ENCODE results near the gene DNASE1.

The DNASE1 gene

DNA sequence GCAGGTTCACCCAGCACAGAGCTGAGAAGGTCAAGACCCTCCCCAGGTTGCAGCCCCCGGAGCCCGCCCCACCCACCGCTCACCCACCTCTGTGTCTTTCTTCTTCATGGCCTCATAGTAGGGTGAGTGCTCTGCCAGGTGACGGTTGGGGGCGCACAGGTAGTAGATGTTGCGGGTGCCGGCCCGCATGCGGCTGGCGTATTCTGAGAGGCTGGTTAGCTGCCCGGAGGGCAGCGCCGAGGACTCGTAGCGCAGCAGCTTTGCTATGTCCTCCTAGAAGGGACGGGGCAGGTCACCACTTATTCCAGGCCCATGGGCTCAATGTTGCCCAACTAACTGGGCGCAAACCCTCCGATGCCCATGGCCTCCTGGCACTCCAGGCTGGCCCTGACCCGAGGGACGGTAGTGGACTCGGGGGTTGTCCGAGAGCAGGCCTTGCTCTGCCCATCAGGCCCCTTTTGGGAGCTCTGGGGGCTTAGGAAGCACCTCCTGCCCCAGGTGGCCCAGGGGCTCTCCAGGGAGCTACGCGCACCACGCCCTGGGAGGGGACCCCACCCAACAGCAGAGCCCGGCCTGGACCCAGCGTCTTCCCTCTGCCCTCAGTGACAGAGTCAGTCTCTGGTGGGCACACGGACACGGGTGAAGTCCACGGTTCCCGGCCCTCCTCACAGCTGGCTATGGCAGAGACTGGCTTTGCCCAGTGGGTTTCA, 9.9 kb downstream of the DNASE1 start:
- DNase-seq (ENCODE audit: low spot score): no peak

GRCh38 chr16:3665508-3665907, 11.0 kb downstream of the DNASE1 start:
- DNase-seq (ENCODE audit: low spot score): peak; percentile 30

DNA sequence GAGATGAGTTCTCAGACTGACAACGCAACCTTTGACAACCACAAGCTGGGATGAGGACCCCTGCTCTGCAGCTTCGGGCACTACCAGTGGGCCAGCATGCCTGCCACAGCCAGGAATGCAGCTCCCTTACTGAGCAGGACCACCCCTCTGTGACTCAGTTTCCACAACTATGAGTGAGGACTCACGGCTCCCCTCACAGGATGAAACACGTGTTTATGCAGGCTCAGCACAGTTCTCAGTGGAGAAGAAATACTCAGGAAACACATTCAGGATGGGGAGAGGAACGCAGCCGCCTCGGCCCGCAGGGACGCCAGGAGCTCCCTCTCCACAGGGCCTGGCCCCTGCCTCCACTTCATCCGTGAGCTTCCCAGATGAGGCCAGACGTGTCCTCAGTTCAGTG, 14.1 kb downstream of the DNASE1 start:
- no peak for DNase-seq (ENCODE audit: low spot score)

DNA sequence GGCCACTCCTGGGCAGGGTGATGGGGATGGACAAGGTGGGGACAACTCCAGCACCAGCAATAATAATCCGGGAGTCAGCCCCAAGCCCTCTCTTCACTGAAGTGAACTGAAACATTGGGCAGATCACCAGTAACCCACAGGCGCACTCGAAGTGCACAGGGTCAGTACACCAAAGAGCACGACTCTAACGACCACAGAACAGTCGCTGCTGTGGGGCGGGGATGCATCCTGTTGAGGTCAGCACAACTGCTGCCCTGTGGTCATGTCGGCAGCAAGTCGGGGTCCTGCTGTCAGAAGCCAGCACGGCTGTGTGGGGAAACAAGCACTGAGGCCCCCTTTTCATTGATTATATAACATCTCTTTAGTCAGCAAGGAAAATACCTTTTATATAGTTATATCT, 14.6 kb downstream of the DNASE1 start:
- no peak for DNase-seq (ENCODE audit: low spot score)

GRCh38 chr16:3670711-3671110, 16.2 kb downstream of the DNASE1 start:
- DNase-seq (ENCODE audit: low spot score): no peak

DNA sequence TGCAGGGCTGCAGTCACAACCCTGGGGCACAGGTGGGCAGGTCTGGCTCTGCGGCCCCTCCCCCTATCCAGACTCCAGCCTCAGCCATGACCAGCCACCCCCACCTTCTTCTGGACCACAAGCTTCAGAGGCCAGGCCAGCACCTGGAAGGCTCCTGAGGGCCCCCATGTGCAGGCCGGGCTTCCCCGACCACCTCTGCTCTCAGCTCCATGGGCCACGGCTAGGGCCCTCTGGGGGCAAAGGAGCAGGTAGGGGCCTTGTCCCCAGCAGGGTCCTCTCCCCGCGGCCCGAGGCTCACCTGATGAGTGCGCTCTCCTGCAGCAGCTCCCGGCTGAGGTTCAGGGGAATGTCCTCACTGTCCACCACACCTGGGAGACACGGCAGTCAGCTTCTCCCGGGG, 16.9 kb downstream of the DNASE1 start:
- no peak for DNase-seq (ENCODE audit: low spot score)

DNA sequence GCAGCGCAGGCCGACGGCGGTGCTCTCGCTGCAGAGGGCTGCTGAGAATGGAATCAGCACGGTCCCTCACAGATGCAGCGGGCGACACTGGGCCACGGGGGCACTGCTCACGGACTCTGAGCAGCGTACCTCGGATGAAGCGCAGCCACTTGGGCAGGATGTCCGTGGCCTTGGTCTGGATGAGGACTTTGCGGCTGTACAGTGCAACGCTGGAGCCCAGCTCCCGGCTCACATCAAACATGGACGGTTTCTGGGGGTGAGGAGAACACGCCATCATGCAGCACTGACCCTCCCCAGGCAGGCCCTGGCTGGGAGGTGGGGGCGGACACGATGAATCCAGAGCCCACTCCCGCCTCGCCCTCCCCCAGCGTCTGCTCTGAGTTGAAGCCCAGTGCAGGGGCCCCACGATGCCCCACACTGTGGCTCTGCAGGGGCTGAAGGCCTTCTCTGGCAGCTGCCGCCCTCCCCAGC, 18.1 kb downstream of the DNASE1 start:
- no peak for DNase-seq (ENCODE audit: low spot score)

GRCh38 chr16:3673201-3673600, 18.7 kb downstream of the DNASE1 start:
- DNase-seq (ENCODE audit: low spot score): no peak

GRCh38 chr16:3673676-3674377, 19.3 kb downstream of the DNASE1 start:
- no peak for DNase-seq (ENCODE audit: low spot score)

DNA sequence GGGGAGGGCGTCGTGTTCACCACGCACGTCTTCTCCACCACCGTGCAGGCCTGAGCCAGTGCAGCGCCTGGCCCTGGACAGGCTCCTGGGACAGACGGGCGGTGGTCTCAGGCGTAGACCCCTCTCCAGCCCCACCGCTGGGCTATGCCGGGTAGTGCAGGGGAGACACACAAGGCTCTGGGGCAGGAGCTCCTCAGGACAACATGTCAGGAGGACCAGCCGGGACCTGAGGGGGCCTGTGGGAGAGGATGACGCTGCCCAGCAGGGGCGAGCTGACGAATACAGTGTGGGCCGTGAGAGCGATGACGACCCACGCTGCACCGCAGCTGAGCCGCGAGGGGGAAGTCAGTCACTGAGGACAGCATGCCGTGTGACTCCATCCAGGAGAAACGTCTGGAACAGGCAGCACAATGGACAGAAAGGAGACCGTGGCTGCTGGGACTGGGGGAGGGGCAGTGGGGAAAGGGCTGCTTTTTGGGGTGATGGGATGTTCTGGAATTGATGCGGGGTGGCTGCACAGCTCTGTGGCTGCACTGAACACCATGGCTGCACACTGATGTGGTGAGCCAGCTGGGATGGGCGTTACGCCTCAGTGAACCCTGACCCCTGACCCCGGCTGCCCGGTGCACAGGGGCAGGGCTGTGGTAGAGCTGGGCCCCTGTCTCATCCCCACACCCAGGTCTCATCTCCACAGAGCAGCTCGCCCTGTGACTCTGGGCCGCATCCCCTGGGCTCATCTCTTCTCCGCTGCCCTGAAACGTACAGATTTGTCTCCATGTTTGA, 20.2 kb downstream of the DNASE1 start:
- no peak for DNase-seq (ENCODE audit: low spot score)

GRCh38 chr16:3675601-3676130, 21.2 kb downstream of the DNASE1 start:
- DNase-seq (ENCODE audit: low spot score): no peak

DNA sequence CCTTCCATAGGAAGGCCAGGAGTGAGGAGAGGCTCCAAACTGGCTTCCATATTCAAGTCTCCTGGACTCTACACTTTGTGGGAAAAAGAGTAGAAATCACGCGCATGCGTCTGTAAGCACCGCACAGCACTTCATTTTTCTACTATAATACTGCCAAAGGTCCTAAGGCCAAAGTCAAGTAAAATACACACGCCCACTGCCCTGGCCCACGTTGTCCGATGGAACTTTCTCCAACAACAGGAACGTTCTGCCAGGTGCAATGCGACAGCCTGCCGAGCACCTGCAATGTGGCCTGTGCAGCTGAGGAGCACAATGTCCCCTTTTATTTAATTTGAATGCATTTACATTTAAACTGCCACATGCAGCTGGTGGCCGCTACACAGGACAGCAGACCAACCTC, 23.5 kb downstream of the DNASE1 start:
- no peak for DNase-seq (ENCODE audit: low spot score)

DNA sequence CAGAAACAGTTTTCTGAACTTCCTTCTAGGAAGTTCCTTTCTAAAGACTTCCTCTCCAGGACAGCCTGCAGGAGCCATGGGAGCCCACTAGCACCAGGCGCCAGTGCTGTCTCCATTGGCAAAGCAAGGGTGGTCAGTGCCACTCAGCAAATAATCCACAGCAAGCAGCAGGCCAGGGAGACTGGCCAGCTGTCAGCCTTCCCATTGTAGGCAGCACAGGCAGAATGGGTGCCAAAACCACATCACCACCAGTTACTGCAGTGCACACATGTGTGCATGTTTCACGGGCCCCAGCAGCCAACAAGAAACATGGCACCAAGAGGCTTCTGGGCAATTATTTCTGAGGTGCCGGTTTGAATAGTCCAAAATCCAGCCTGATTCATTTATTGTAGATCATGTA, 26.7 kb downstream of the DNASE1 start:
- peak; percentile 33 for DNase-seq (ENCODE audit: low spot score)

DNA sequence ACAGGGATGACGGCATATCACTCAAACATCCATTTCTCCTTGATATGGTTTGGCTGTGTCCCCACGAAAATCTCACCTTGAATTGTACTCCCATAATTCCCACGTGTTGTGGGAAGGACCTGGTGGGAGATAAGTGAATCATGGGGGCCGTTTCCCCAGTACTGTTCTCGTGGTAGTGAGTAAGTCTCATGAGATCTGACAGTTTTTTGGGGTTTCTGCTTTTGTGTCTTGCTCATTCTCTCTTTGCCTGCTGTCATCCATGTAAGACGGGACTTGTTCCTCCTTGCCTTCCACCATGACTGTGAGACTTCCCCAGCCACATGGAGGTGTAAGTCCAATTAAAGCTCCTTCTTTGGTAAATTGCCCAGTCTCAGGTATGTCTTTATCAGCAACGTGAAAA, 32.5 kb downstream of the DNASE1 start:
- no peak for DNase-seq (ENCODE audit: low spot score)

DNA sequence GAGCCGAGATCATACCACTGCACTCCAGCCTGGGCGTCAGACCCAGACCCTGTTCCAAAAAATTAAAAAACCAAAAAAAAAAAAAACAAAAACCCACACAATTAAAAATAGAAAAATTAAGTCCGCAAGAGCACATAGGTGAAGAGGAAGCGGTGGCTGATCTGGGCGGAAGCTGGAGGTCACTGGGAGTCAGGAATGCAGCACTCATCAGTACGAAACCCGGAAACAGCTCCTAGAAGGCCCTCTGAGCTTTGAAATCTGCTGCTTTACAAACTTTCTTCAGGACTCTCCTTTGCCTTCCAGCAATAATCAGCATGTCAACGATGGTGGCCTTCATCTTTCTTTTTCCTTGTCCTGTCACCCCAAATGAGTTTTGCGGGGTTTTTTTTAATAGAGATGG, 33.3 kb downstream of the DNASE1 start:
- no peak for DNase-seq (ENCODE audit: low spot score)

- no peak for DNase-seq (ENCODE audit: low spot score)
Measured at GRCh38 chr16:3689731-3690130, 35.2 kb downstream of the DNASE1 start.

DNA sequence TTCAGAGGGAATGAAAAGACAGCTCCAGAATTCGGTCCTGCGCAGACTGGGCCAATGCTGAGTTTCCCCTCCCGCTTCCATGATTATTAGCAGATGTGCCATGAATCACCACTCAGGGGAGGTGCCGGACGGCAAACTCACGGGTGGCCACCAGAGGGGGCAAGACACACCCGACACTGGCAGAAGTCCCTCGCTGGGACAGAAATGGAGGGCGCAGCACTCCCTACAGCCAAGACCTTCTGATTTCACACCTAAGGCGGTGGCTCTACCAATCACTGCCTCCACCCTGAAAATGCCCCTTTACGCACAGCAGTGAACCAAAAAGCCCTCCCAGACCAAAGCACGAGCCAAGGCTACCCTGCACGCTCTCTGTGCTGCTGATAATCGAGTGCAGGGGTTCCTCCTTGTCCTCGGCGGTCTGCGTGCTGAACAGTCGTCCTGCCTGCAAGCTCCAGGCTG, 36.0 kb downstream of the DNASE1 start:
- peak; percentile 91 for DNase-seq (ENCODE audit: low spot score)

DNA sequence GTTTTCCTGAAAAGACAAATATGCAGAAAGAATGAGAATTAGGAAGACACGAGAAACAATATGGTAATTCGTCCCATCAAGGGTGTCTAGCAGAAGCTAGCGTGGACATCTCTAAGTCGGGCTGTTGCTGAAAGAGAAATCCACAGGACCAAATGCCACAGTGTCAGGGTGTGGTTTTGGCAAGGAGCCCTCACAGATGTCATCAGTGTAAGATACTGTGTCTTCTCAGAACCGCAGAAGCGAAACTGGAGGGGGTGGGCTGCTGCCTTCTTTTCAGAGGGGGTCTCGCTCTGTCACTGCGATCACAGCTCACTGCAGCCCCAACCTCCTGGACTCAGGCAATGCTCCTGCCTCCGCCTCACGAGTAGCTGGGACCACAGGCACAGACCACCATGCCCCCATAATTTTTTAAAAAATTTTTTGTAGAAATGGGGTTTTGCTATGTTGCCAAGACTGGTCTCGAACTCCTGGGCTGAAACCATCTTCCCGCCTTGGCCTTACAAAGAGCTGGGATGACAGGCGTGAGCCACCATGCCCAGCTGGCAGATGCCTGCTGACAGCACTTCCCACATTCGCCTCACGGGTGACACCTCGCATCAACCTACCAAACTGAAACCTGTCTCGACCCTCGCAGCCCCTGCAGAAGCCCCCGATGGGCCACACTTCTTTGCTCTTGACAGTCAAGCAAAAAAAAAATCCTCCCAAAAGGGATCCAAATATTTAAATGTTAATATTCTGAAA, 36.7 kb downstream of the DNASE1 start:
- DNase-seq (ENCODE audit: low spot score): no peak

- no peak for DNase-seq (ENCODE audit: low spot score)
Measured at GRCh38 chr16:3691761-3692160, 37.3 kb downstream of the DNASE1 start.

DNA sequence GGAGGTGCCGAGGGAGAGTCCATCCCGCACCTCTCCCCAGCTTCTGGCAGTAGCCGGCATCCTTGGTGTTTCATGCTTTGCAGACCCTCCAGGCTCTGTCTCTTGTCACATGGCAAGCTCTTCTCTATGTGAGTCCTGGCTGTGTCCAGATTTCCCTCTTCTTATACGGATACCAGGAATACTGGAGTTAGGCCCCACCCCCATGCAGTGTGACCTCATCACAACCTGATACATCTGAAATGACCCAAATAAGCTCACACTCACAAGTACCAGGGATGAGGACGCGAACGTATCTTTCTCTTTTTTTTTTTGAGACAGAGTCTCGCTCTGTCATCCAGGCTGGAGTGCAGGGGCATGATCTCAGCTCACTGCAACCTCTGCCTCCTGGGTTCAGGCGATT, 39.6 kb downstream of the DNASE1 start:
- DNase-seq (ENCODE audit: low spot score): no peak

DNA sequence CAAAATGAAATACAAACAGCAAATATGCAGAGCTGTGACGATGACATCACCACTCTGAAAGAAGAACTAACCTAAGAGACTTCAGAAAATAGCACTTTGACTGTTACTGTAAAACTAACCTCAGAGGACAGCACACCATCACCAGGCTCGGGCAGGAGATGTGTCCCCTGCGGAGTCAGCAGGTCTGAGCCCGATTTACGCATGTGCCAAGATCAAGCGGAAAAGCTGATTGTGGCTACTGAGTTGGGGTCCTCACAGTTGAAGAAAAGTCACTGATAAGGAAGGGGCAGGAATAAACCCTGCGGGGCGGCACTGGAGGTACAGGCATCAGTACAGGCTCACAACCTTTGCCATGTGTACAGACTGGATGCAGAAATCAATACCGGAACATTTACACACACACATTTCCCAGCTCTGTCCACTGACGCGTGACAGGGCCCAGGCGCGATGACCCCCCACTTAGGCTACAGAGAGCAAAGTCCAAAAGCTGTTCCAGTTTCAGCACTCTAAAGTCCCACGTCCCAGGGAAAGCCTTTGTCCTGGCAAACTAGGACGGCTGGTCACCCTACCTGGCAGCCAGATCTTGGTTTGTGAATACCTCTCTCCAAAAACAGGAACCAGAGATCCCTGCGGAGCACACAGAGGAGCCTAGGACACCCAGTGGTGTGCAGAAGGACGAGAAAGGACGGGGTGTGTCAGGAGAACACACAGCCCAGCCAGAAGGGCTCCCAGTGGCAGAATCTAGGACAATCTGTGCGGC, 41.3 kb downstream of the DNASE1 start:
- DNase-seq (ENCODE audit: low spot score): no peak

Measured in putamen (tissue), 1 donor.